Fibroblast of pulmonary artery (primary cell): Measurements from ENCODE around the gene NEUROG2.

ENCODE experiments used
- DNase-seq: peaks from one replicate; pipeline ENCODE4 v3.0.0-alpha.2; 2010; ENCODE audit warnings: low read depth
- H3K4me3 ChIP-seq: replicated peaks from 2 replicates; pipeline ENCODE4 v1.5.1; 2011; ENCODE audit warnings: low read depth, mild to moderate bottlenecking, control low read depth, low read length, moderate library complexity
- CTCF ChIP-seq: IDR thresholded peaks from 2 replicates; pipeline ENCODE4 v1.5.1; 2011; ENCODE audit warnings: mild to moderate bottlenecking, control low read depth, low read length, inconsistent platforms; ENCODE audit errors: missing control alignments

The NEUROG2 gene

GRCh38 chr4:112516066-112516470, at the start of gene NEUROG2:
TSS of gene NEUROG2 (minus strand) at chr4:112516180. CDS start at chr4:112515475, 705 bp downstream.
- DNase-seq = no peak
- peak within 1 kb of the TSS; percentile 50 for H3K4me3 ChIP-seq
- no peak for TF ChIP-seq CTCF

- no peak for DNase-seq
- no peak overlapping the region for H3K4me3 ChIP-seq
- no peak for TF ChIP-seq CTCF
Measured at GRCh38 chr4:112564706-112565270, 48.8 kb upstream of the NEUROG2 start.

- H3K4me3 ChIP-seq = no peak overlapping the region
- DNase-seq = no peak
- TF ChIP-seq CTCF = no peak
Measured at GRCh38 chr4:112563431-112564200, 47.6 kb upstream of the NEUROG2 start.

GRCh38 chr4:112562254-112562879, 46.4 kb upstream of the NEUROG2 start:
- TF ChIP-seq CTCF = no peak
- H3K4me3 ChIP-seq = no peak overlapping the region
- DNase-seq = no peak

- H3K4me3 ChIP-seq = no peak overlapping the region
- no peak for DNase-seq
- no peak for TF ChIP-seq CTCF
Measured at GRCh38 chr4:112560084-112560483, 44.1 kb upstream of the NEUROG2 start.

- no peak overlapping the region for H3K4me3 ChIP-seq
- DNase-seq = no peak
- no peak for TF ChIP-seq CTCF
Measured at GRCh38 chr4:112559053-112559452, 43.1 kb upstream of the NEUROG2 start.
